ENCODE data around the gene KRT8. TPM values are rescaled to one million over a fixed set of nuclear protein-coding genes. Genes with fewer than 3 reads are reported as not detected.

Gene KRT8
- total and polyA plus RNA-seq, 4 donors = 150 to 639 (median 482) TPM

DNA sequence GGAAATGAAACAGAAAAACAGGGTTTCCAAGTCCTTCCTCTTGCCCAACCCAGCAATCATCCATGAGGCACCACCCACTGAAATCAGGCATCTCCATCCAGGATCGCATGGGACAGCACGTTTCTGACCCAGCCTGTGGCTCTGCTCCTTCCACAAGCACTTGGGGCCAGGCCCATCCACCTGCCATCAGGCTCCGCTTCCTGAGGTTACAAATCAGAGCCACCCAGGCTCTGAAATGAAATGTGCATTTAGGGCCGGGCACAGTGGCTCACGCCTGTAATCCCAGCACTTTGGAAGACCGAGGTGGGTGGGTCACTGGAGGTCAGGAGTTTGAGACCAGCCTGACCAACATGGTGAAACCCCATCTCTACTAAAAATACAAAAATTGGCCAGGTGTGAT is 55.4 kb downstream of the KRT8 start:
- no peaks in the 10 kb centered on the region for H3K9me3 ChIP-seq (ENCODE audit: control insufficient read depth in 4 of 4, insufficient read depth in 3 of 4, low read length in 3 of 4)
- peaks cover 0 to 16% (median 4%) of the 10 kb centered on the region in 3 donors for H3K27me3 ChIP-seq (ENCODE audit: control insufficient read depth in 3 of 3, insufficient read depth in 3 of 3, low read length in 2 of 3)
- no peaks in the 10 kb centered on the region for H3K36me3 ChIP-seq (ENCODE audit: control insufficient read depth in 4 of 4, insufficient read depth in 4 of 4, low read length in 4 of 4)
- no peak overlapping the region for H3K9ac ChIP-seq (ENCODE audit: insufficient read depth in 1 of 2, low read length in 2 of 2)
- WGBS, 2 donors = 89 to 94% methylated on average over 6 of the region's 6 CpGs
- peaks cover 0 to 5% (median 0%) of the 10 kb centered on the region in 5 donors for H3K4me1 ChIP-seq (ENCODE audit: control insufficient read depth in 5 of 5, insufficient read depth in 5 of 5, low read length in 5 of 5)
- DNase-seq = no peak
- TF ChIP-seq, protein P1, sequence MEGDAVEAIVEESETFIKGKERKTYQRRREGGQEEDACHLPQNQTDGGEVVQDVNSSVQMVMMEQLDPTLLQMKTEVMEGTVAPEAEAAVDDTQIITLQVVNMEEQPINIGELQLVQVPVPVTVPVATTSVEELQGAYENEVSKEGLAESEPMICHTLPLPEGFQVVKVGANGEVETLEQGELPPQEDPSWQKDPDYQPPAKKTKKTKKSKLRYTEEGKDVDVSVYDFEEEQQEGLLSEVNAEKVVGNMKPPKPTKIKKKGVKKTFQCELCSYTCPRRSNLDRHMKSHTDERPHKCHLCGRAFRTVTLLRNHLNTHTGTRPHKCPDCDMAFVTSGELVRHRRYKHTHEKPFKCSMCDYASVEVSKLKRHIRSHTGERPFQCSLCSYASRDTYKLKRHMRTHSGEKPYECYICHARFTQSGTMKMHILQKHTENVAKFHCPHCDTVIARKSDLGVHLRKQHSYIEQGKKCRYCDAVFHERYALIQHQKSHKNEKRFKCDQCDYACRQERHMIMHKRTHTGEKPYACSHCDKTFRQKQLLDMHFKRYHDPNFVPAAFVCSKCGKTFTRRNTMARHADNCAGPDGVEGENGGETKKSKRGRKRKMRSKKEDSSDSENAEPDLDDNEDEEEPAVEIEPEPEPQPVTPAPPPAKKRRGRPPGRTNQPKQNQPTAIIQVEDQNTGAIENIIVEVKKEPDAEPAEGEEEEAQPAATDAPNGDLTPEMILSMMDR (IDR thresholded peaks at IDR 0.05; ENCODE audit: control extremely low read depth, extremely low read depth) = no peak
- no peak overlapping the region for H3K4me3 ChIP-seq
- ATAC-seq (ENCODE audit: insufficient read depth, low FRiP score) = no peak
- no peak overlapping the region for H3K27ac ChIP-seq (ENCODE audit: low read depth in 1 of 2, low read length in 1 of 2)

DNA sequence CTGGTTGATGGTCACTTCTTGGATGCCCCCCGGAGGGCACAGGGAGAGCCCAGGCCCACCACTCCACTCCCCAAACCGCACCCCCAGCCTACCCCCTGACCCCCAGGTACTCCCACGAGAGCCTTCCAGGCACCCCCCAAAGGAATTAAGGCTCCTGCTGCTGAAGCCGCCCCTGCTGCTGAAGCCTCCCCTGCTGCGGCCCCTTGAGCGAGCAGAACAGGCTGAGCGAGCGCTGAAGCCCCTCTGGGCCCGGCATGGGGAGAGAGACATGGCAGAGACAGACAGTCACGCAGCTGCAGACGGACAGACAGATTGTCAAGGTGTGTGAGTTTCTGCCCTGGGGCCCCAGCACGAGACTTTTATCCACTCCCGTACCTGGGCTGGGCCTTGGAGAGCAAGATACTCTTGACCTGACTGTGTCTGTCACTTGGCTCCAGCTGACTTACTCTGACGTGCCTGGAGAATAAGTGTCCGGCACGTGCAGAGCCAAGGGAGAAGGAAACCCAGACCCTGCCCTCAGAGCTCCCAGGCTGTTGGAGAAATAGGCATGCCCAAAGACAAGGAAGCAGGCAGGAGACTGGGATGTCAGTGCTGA is 56.1 kb downstream of the KRT8 start, which contains the start of gene KRT78:
TSS of gene KRT78 (minus strand) at position 334 of the 595 bp plus-strand sequence. CDS start at position 270, 64 bp downstream.
- Histone ChIP-seq H3K9ac (ENCODE audit: insufficient read depth in 1 of 2, low read length in 2 of 2) (no peak within 1 kb of the TSS), H3K9me3 (ENCODE audit: control insufficient read depth in 4 of 4, insufficient read depth in 3 of 4, low read length in 3 of 4) (no peaks in the 10 kb centered on the region), H3K27me3 (ENCODE audit: control insufficient read depth in 3 of 3, insufficient read depth in 3 of 3, low read length in 2 of 3) (peaks cover 0 to 18% (median 4%) of the 10 kb centered on the region in 3 donors), H3K4me3 (no peak within 1 kb of the TSS), H3K27ac (ENCODE audit: low read depth in 1 of 2, low read length in 1 of 2) (no peak within 1 kb of the TSS), H3K4me1 (ENCODE audit: control insufficient read depth in 5 of 5, insufficient read depth in 5 of 5, low read length in 5 of 5) (peaks cover 0 to 5% (median 0%) of the 10 kb centered on the region in 5 donors), H3K36me3 (ENCODE audit: control insufficient read depth in 4 of 4, insufficient read depth in 4 of 4, low read length in 4 of 4) (no peaks in the 10 kb centered on the region)
- ATAC-seq (ENCODE audit: insufficient read depth, low FRiP score) (no peak), DNase-seq (no peak)
- TF ChIP-seq, protein P1 (IDR thresholded peaks at IDR 0.05; ENCODE audit: control extremely low read depth, extremely low read depth) = no peak
- WGBS, 2 donors = 80 to 86% methylated on average over 16 of the region's 16 CpGs

DNA sequence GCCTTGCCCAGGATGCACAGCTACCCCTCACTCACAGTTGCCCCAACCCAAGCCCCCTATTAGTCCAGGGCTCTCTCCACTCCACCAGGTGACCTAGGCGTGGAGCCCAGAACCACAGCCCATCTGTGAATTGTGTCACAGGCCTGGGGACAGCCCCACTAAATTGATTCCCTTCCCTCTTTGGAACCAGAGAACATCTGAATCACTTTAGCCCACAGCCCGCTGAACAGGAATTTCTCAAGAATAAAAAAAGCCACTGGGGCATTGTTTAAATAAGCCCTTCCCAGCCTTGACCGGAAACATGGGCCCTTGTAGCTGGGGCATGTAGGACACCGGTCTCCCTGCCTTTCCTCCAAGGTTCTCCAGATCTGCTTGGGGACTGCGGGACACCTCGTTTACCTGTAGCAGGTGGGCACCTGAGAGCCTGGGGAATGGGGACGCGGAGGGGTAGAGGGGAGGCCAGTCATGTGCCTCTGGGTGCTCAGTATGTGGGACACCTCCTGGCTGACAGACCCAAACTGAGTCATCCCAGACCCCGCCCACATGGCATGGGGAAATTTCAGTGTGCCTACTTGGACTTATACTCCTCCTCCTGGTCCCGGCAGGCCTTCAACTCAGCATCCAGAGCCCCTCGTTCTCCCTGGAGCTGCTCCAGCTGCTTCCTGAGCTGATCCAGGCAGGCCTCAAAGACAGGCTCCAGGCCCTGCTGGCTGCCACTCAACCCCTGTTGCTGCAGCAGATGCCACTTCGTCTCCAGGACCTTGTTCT is 57.4 kb downstream of the KRT8 start:
- Histone ChIP-seq H3K4me3 (no peak overlapping the region), H3K9ac (ENCODE audit: insufficient read depth in 1 of 2, low read length in 2 of 2) (no peak overlapping the region), H3K9me3 (ENCODE audit: control insufficient read depth in 4 of 4, insufficient read depth in 3 of 4, low read length in 3 of 4) (no peaks in the 10 kb centered on the region), H3K27ac (ENCODE audit: low read depth in 1 of 2, low read length in 1 of 2) (no peak overlapping the region), H3K27me3 (ENCODE audit: control insufficient read depth in 3 of 3, insufficient read depth in 3 of 3, low read length in 2 of 3) (peaks cover 0 to 9% (median 2%) of the 10 kb centered on the region in 3 donors), H3K36me3 (ENCODE audit: control insufficient read depth in 4 of 4, insufficient read depth in 4 of 4, low read length in 4 of 4) (no peaks in the 10 kb centered on the region), H3K4me1 (ENCODE audit: control insufficient read depth in 5 of 5, insufficient read depth in 5 of 5, low read length in 5 of 5) (peaks cover 0 to 5% (median 0%) of the 10 kb centered on the region in 5 donors)
- ATAC-seq (ENCODE audit: insufficient read depth, low FRiP score) (no peak), DNase-seq (no peak)
- TF ChIP-seq, protein P1 (IDR thresholded peaks at IDR 0.05; ENCODE audit: control extremely low read depth, extremely low read depth) = no peak
- WGBS, 2 donors = 74 to 87% methylated on average over 12 of the region's 12 CpGs

Other genes starting within 250 kb of the KRT8 start
- gene KRT1, start 224.7 kb downstream of the KRT8 start, total RNA-seq = under 1 TPM; 0.09 to 0.82 TPM
- gene KRT1, start 224.7 kb downstream of the KRT8 start, polyA plus RNA-seq = not detected
- gene KRT77, start 201.6 kb downstream of the KRT8 start, total RNA-seq = not detected
- not detected for gene KRT77, start 201.6 kb downstream of the KRT8 start, polyA plus RNA-seq
- gene KRT76, start 127.7 kb downstream of the KRT8 start, total RNA-seq = not detected
- gene KRT76, start 127.7 kb downstream of the KRT8 start, polyA plus RNA-seq = not detected
- not detected for gene KRT3, start 109.0 kb downstream of the KRT8 start, total RNA-seq
- gene KRT3, start 109.0 kb downstream of the KRT8 start, polyA plus RNA-seq = not detected
- 1 to 10 TPM; 3.3 to 3.6 TPM for gene KRT4, start 91.0 kb downstream of the KRT8 start, total RNA-seq
- gene KRT4, start 91.0 kb downstream of the KRT8 start, polyA plus RNA-seq = 1 to 10 TPM; 1.3 to 7.7 TPM
- gene KRT79, start 70.8 kb downstream of the KRT8 start, total RNA-seq = under 1 TPM in 1 of 2 donors, not detected in 1; 0.12 TPM
- 1 to 10 TPM in 1 of 2 donors, under 1 TPM in 1; 0.02 to 1.5 TPM for gene KRT79, start 70.8 kb downstream of the KRT8 start, polyA plus RNA-seq
- gene KRT78, start 56.1 kb downstream of the KRT8 start, total RNA-seq = not detected
- gene KRT78, start 56.1 kb downstream of the KRT8 start, polyA plus RNA-seq = under 1 TPM; 0.02 to 0.65 TPM
- gene KRT18, start 44.0 kb upstream of the KRT8 start, total RNA-seq = 100 to 1,000 TPM; 165 to 434 TPM
- gene KRT18, start 44.0 kb upstream of the KRT8 start, polyA plus RNA-seq = 100 to 1,000 TPM; 358 to 571 TPM
- 100 to 1,000 TPM; 301 to 684 TPM for gene EIF4B, start 101.4 kb upstream of the KRT8 start, total RNA-seq
- 100 to 1,000 TPM in 1 of 2 donors, 10 to 100 TPM in 1; 81.9 to 139 TPM for gene EIF4B, start 101.4 kb upstream of the KRT8 start, polyA plus RNA-seq
- 100 to 1,000 TPM in 1 of 2 donors, 10 to 100 TPM in 1; 56.7 to 182 TPM for gene TNS2, start 145.0 kb upstream of the KRT8 start, total RNA-seq
- gene TNS2, start 145.0 kb upstream of the KRT8 start, polyA plus RNA-seq = 100 to 1,000 TPM in 1 of 2 donors, 10 to 100 TPM in 1; 72.8 to 138 TPM
- gene SPRYD3, start 174.3 kb upstream of the KRT8 start, total RNA-seq = 10 to 100 TPM; 17.1 to 60.2 TPM
- gene SPRYD3, start 174.3 kb upstream of the KRT8 start, polyA plus RNA-seq = 10 to 100 TPM; 24.4 to 45.5 TPM
- gene IGFBP6, start 192.6 kb upstream of the KRT8 start, total RNA-seq = 10 to 100 TPM; 16.0 to 42.5 TPM
- 10 to 100 TPM; 15.9 to 75.0 TPM for gene IGFBP6, start 192.6 kb upstream of the KRT8 start, polyA plus RNA-seq
- under 1 TPM in 1 of 2 donors, not detected in 1; 0.21 TPM for gene SOAT2, start 198.4 kb upstream of the KRT8 start, total RNA-seq
- under 1 TPM; 0.06 to 0.10 TPM for gene SOAT2, start 198.4 kb upstream of the KRT8 start, polyA plus RNA-seq

Measured in lung (tissue), 12 donors.